ENCODE results near the gene CAPN10. TPM values are rescaled to one million over a fixed set of nuclear protein-coding genes. Genes with fewer than 3 reads are reported as not detected.

The CAPN10 gene
- total RNA-seq, 4 donors from 2014 or later = 13.4 to 33.3 (median 14.5) TPM

- TF ChIP-seq, protein P1, sequence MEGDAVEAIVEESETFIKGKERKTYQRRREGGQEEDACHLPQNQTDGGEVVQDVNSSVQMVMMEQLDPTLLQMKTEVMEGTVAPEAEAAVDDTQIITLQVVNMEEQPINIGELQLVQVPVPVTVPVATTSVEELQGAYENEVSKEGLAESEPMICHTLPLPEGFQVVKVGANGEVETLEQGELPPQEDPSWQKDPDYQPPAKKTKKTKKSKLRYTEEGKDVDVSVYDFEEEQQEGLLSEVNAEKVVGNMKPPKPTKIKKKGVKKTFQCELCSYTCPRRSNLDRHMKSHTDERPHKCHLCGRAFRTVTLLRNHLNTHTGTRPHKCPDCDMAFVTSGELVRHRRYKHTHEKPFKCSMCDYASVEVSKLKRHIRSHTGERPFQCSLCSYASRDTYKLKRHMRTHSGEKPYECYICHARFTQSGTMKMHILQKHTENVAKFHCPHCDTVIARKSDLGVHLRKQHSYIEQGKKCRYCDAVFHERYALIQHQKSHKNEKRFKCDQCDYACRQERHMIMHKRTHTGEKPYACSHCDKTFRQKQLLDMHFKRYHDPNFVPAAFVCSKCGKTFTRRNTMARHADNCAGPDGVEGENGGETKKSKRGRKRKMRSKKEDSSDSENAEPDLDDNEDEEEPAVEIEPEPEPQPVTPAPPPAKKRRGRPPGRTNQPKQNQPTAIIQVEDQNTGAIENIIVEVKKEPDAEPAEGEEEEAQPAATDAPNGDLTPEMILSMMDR (IDR thresholded peaks at IDR 0.05; ENCODE audit: low read depth) = no peak
Measured at GRCh38 chr2:240626531-240627300, 40.2 kb downstream of the CAPN10 start.

DNA sequence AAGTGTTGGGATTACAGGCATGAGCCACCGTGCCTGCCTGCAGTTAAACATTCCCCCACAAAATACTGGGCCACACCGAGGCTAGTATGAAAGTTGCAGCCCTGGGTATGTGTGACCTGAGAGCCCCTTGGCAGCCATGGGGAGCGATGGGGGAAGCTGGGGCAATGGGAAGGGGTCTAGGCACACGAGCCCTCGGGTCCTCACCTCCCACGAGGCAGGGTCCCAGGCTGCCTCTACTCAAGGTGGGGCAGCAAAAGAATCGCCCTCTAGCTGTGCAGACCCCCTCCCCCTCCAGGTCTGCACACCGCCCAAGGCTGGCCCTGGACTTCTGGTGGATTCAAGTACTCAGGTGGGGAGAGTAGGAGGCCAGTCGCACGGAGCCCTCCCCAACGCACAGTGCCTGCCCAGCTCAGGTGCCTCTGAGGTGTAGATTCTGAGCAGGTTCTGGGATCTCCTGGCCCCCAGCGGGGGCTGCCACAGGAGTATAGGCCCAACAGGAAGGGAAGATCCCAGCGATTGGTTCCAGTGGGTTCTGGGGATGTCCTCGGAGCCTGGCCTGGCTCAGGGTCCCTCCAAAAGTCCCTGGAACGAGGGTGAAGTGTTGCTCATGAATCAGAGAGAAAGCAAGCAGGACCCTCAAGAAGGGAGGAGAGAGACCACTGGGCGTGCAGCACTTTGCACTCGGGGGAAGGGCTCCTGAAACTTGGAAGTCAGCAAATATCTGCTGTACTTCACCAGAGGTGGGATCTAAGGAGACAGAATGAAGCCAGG is 41.4 kb downstream of the CAPN10 start:
- TF ChIP-seq, protein P1 (IDR thresholded peaks at IDR 0.05; ENCODE audit: low read depth) = no peak

DNA sequence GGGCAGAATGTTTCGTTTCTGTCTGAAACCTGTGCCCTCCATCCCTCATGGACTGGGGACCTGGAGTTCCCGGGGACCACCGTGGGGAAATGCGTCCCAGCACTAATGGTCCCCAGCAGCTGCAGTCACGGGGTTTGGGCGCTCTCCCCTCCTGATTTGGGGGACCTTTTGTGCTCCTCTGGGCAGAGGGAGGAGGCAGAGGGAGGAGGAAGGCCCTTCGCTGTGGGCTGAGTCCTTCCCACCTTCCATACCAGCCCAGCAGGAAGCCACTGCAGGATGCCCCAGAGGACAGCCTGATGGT is 41.9 kb downstream of the CAPN10 start:
- TF ChIP-seq, protein P1 (IDR thresholded peaks at IDR 0.05; ENCODE audit: low read depth) = no peak

- TF ChIP-seq, protein P1 (IDR thresholded peaks at IDR 0.05; ENCODE audit: low read depth) = no peak
Measured at GRCh38 chr2:240628808-240629618, 42.5 kb downstream of the CAPN10 start.

DNA sequence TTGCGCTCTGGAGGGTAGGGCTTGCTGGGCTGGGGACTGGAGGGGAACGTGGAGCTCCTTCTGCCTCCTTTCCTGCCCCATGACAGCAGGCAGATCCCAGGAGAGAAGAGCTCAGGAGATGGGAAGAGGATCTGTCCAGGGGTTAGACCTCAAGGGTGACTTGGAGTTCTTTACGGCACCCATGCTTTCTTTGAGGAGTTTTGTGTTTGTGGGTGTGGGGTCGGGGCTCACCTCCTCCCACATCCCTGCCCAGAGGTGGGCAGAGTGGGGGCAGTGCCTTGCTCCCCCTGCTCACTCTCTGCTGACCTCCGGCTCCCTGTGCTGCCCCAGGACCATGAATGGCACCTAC is 43.1 kb downstream of the CAPN10 start:
- TF ChIP-seq, protein P1 (IDR thresholded peaks at IDR 0.05; ENCODE audit: low read depth) = no peak

DNA sequence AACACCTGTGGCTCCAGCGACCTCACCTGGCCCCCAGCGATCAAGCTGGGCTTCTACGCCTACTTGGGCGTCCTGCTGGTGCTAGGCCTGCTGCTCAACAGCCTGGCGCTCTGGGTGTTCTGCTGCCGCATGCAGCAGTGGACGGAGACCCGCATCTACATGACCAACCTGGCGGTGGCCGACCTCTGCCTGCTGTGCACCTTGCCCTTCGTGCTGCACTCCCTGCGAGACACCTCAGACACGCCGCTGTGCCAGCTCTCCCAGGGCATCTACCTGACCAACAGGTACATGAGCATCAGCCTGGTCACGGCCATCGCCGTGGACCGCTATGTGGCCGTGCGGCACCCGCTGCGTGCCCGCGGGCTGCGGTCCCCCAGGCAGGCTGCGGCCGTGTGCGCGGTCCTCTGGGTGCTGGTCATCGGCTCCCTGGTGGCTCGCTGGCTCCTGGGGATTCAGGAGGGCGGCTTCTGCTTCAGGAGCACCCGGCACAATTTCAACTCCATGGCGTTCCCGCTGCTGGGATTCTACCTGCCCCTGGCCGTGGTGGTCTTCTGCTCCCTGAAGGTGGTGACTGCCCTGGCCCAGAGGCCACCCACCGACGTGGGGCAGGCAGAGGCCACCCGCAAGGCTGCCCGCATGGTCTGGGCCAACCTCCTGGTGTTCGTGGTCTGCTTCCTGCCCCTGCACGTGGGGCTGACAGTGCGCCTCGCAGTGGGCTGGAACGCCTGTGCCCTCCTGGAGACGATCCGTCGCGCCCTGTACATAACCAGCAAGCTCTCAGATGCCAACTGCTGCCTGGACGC is 43.6 kb downstream of the CAPN10 start:
- TF ChIP-seq, protein P1 (IDR thresholded peaks at IDR 0.05; ENCODE audit: low read depth) = no peak
